HG03342 (cell line): ENCODE data around the gene CNP.
"Not testable (repeated sequence)": the region's sequence is repeated elsewhere in the genome, so short reads cannot be mapped to it uniquely, and the experiment has no call there.

Experiments
- ATAC-seq: cut with Tn5 transposase; IDR thresholded peaks from one replicate; pipeline ENCODE4 v1.9.1; 2021; ENCODE audit warnings: mild to moderate bottlenecking, moderate library complexity; ENCODE audit not compliant: unreplicated experiment

CNP gene

DNA sequence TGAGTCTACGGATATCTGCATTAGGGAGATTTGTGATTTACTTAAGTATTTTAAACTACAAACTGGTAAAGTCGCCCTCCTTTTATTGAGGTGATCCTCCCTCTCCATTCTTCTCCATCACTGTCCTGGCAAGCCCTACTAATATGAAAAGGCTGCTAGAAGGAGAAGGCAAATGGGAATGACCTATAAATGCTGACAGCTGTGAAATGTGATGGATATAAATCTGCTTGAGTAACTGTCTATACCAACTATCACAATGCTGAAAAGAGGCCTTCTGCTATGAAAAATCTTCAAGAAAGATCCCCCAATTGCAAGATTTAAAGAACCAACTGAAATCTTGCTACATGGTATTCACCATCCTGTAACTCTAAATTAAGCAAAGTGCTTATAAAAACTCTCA lies 35.1 kb downstream of the CNP start:
- ATAC-seq = no peak

GRCh38 chr17:42002175-42002791 lies 35.7 kb downstream of the CNP start:
- no peak for ATAC-seq

GRCh38 chr17:42002792-42003301 lies 36.3 kb downstream of the CNP start:
- no peak for ATAC-seq

DNA sequence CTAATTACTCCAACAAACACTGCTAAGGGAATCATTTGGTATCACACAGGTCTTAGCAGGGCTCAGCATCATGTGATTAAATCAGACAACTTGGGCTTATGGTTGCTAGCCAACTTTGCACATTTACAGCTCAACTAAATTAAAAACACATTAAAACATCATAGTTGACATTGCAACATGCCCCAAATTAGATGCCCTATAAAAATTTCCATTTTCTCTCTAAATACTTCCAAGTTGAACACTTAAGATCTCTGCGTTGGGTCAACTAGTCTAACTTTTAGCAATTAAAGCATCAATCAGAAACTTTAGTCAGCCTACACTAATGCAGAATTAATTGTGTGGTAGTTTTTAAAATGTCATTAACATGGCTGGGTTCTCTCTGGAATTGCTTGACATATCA lies 38.6 kb downstream of the CNP start:
- no peak for ATAC-seq

GRCh38 chr17:42009170-42009569 lies 42.6 kb downstream of the CNP start:
- ATAC-seq = no peak

- not testable (repeated sequence) for ATAC-seq
Observed at GRCh38 chr17:42010266-42010680, 43.7 kb downstream of the CNP start.

DNA sequence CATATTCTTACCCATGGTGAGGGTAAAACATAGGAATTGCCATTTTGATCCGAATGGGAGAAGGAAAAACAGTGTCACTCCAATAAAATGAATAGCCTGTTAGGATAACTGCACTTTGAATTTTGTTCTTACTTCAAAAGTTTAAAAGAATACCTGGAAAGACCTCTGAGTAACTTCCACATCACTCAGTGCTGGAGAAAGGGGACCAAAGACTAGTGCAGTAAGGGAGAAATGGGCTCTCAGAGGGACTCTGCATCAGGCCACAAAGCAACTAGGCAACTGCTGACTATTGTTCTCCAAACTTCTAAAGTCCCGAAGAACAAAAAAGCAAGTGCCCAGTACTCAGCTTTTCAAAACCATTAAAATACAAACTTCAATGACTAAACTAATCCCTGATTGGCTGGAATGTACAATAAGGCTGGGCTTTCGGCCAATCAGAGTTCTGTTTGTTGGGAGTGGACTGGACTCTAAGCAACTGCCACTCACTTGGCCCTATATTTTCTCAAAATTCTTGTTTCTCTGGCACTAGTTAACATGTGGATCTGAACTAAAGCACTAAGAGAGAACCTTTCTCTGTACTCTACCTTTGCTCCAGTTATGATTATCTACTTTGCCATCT lies 44.4 kb downstream of the CNP start:
- no peak for ATAC-seq

DNA sequence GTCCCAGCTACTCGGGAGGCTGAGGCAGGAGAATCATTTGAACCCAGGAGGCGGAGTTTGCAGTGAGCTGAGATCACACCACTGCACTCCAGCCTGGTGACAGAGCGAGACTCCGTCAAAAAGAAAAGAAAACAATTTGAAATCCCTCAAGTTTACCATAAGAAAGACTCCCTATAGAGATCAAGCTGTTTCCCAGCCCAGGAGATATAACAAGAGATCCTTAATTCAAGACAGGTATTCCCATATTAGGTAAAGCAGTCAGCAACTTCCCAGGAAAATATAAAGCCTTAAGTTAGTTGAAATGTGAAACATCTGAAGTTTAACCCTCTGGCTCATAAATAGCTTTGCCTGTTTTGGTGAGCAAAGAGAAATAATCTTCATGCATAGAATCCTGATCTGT lies 45.8 kb downstream of the CNP start:
- ATAC-seq = not testable (repeated sequence)

DNA sequence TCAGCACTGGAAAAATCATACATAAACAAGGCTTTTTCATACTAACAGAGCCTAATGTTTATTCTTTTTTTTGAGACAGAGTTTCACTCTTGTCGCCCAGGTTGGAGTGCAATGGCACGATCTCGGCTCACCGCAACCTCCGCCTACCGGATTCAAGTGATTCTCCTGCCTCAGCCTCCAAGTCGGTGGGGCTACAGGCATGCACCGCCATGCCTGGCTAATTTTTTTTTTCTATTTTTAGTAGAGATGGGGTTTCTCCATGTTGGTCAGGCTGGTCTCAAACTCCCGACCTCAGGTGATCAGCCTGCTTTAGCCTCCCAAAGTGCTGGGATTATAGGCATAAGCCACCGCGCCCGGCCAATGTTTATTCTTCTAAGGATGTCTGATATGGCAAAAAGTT lies 47.1 kb downstream of the CNP start:
- ATAC-seq = not testable (repeated sequence)

- no peak for ATAC-seq
Observed at GRCh38 chr17:42016411-42016831, 49.8 kb downstream of the CNP start.

DNA sequence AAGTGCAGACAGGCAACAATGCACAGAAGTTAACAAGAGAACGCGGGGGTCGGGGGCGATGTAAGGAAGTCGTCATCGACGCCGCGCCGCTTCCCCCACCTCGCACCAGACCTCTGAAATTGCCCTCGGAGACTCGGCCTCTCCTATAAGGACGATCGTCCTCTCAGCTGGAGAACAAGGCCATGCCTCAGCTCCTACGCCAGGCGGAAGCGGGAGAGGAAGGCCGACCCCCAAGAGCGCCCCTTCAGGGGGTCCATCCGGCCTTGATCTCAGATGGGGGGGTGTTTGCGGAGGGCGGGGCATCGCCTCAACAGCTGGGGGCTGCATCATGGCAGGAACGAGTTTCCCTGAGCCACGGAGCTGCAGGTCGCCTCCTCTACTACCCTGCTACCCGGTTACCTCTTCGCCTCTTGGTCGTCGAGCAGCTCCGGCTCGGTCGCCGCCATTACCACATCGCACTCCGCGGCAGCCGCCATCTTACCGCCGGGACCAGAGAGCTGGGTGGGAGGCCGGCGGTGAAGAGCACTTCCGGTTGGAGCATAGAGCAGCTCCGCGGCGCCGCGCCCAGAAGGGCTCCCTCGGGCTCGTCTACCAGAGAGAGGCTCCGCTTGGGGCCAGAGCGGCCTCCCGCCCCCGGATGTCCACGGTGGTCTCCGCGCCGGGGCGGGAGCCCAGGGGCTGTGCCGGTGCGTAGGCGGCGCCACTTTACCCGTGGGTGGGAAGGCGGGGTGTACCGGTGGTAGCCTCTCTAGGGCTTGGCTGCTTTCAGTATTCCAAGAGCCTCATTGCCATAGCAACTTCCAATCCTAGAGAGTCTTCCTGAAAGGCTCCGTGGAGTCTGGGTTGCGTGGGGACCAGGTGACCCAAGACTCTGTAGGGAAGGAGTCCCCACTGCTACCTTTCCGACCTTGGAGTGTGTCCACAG lies 50.6 kb downstream of the CNP start, which contains the start of gene DNAJC7:
Gene DNAJC7 (minus strand): TSS at position 499 of the 925 bp plus-strand sequence. CDS start 23 bp downstream, at position 476.
- ATAC-seq = peak; percentile 76

DNA sequence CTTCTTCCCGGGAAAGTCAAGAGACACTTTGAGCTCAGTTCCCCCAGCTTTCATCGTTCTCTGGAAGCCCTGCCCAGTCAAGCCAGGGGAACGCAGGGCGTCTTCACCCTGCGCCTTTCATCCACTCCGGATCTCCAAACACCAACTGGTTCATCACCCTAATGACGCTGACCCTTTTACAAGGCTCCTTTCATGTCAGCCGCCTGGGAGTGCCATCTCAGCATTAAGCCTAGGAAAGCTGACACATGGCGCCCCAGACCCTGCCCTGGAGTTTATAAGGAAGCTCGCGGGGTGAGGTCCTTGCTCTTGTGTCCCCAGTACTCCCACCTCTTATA lies 51.2 kb downstream of the CNP start:
- ATAC-seq = peak; percentile 4

GRCh38 chr17:42018339-42018738 lies 51.7 kb downstream of the CNP start:
- ATAC-seq = no peak

- ATAC-seq = no peak
Observed at GRCh38 chr17:42018988-42019387, 52.4 kb downstream of the CNP start.

DNA sequence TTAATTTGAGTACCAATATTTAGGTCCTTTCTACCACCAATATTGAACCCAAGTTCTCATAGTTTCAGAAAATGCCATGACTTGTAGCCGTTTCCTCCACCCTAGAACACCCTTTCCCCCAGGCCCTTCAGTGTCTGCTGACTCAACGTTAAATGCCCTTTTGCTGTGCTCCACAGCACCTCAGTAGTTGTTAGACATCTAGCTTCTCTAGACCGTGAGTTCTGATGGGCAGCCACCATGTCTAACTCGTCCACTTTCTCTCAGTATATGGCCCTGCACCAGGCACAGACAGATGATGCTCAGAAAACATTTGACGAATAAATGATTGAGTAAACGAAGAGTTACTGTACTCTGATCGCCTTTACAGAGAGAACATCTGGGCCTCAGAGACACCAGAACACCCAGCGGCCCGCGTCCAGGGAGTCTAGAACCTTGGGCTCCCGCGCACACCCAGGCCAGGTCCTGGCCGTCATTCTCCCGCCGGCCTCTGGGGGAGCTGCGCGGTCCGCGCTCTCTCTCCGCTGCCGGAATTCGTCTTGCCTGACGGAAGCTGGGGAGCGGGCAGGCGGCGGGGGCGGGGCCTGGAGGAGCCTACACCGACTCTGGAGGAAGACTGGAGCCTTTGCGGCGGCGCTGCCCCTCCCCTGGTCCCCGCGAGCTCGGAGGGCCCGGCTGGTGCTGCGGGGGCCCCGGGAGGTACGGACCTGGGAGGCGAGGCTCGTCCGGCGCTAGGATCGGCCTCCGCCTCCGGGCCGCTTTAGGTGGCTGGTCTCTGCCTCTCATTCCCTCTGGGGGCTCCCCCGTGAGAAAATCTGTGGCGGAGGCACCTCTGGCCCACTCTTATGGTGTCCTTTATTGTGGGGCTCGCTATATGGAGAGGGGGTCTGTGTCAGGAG lies 53.2 kb downstream of the CNP start, which contains the start of gene NKIRAS2:
Gene NKIRAS2 (plus strand): TSS at position 582 of the 896 bp plus-strand sequence. CDS start 1,488 bp downstream, outside the sequence.
- peak; percentile 61 for ATAC-seq

DNA sequence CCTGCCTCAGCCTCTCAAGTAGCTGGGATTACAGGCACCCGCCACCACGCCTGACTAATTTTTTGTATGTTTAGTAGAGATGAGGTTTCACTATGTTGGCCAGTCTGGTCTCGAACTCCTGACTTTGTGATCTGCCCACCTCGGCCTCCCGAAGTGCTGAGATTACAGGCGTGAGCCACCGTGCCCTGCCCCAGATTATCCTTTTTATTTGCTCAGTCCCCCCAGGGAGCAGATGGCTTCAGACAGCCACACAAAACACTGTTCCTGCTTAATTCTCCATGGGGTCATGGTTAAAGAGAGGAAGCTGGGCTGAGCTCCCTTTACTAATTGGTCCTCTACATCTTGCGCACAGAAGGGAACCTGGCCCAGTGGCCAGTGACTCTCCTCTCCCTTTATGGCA lies 54.2 kb downstream of the CNP start:
- ATAC-seq = not testable (repeated sequence)

DNA sequence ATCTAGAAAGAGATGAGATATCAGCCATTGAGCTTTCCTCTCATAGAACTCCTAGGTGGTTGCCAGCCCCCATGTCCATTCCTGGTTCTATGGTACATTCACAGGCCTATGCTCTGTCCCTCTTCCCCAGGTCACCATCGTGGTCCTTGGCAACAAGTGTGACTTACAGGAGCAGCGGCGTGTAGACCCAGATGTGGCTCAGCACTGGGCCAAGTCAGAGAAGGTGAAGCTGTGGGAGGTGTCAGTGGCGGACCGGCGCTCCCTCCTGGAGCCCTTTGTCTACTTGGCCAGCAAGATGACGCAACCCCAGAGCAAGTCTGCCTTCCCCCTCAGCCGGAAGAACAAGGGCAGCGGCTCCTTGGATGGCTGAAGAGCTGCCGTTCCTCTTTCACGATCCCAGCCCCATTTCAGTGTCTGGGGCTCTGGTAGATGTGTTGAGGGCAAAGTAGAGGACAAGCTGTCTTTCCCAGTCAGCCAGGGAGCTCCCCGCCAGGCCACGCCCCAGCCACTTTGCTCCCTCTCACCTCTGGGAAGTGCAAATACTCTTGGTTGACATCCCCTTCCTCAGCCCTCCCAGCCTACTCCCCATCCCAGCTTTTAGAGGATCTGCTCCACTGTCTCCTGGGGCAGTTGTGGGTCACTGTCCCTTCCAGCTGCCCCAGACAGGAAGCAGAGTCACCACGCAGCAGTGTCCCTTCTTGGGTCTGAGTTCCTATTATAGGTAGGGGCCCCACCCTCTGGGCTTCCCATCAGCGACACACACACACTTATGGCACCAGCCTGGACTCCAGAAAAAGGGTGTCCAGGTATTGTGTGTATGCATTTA lies 57.1 kb downstream of the CNP start:
- ATAC-seq = no peak

DNA sequence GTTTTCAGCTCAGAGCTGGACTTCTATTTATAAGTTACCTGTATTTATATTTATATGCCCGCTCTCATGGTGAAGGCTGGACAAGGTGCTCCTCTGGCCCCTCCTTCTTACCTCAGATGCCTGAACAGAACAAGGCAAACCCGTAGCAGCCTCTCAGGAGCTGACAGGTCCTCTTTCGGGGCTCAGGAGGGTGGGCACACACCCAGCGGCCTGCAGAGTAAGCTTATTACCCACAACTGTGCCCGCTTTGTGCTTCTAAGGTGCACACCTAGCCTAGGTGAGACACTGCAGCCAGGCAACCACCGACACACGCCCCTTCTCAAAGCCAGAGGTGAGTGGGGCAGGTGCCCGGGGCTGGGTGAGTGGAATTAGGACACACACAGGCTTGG lies 58.6 kb downstream of the CNP start:
- ATAC-seq = no peak

DNA sequence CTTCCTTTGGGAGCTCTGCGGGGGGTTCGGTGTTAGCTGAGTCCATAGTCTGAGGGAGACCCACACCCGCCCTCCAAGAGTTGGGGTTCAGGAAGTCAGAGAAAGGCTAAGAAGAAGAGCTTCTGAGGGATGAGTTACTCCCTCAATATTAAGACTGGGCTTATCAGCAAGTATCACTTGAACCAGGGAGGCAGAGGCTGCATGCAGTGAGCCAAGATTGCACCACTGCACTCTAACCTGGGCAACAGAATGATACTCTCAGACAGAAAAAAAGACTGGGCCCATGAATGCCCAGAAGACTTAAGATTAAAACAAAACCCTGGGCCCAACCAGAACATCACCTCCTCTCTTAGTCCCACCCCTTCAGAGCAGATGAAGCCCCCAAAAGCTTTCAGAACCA lies 59.3 kb downstream of the CNP start:
- ATAC-seq = no peak
